Thymus (tissue), 11 donors: Measurements from ENCODE around the gene LTF. TPM values are rescaled to one million over a fixed set of nuclear protein-coding genes. Genes with fewer than 3 reads are reported as not detected.

Source experiments
- DNase-seq, 9 donors: peaks; one replicate each; pipeline ENCODE4 v3.0.0-alpha.2; 2013; ENCODE audit warnings: low spot score in 9 of 9, low read depth in 6 of 9, missing footprints in 1 of 9
- H3K27ac ChIP-seq, 2 donors: one replicate each; pipeline ENCODE4 v1.5.1; 2013; ENCODE audit warnings: control low read depth in 1 of 2, low read depth in 1 of 2, low read length in 1 of 2, mild to moderate bottlenecking in 1 of 2, moderate library complexity in 1 of 2
- H3K27me3 ChIP-seq, 2 donors: one replicate each; pipeline ENCODE4 v1.5.1; 2013; ENCODE audit warnings: low read length in 1 of 2; ENCODE audit not compliant: control insufficient read depth in 2 of 2, insufficient read depth in 1 of 2
- H3K36me3 ChIP-seq, 2 donors: one replicate each; pipeline ENCODE4 v1.5.1; 2013; ENCODE audit warnings: low read length in 1 of 2, mild to moderate bottlenecking in 1 of 2, moderate library complexity in 1 of 2; ENCODE audit not compliant: control insufficient read depth in 2 of 2, insufficient read depth in 2 of 2
- H3K4me1 ChIP-seq, 2 donors: one replicate each; pipeline ENCODE4 v1.5.1; 2013; ENCODE audit warnings: low read length in 2 of 2; ENCODE audit not compliant: control insufficient read depth in 2 of 2, insufficient read depth in 2 of 2
- H3K4me3 ChIP-seq, 2 donors: one replicate each; pipeline ENCODE4 v1.5.1; 2013; ENCODE audit warnings: low read length in 2 of 2, control low read depth in 1 of 2, mild to moderate bottlenecking in 1 of 2
- H3K9me3 ChIP-seq, 2 donors: one replicate each; pipeline ENCODE4 v1.5.1; 2013; ENCODE audit warnings: low read length in 1 of 2, mild to moderate bottlenecking in 1 of 2; ENCODE audit not compliant: control insufficient read depth in 2 of 2, insufficient read depth in 1 of 2
- WGBS: extraction: QIAGEN DNeasy Blood & Tissue Kit; methylation state at CpG from one replicate; pipeline ENCODE4 v1.1.7; 2013; 5-methylcytosine and 5-hydroxymethylcytosine counted together
- polyA plus RNA-seq: library from polyadenylated mRNA; stranded (reverse); fragments of 200-250 nt; gene quantifications from one replicate; pipeline ENCODE4 v1.2.3, GENCODE V29; 2013
- total RNA-seq: library from RNA; stranded (reverse); fragments of 120-200 nt; gene quantifications from one replicate; pipeline ENCODE4 v1.2.4, GENCODE V29; 2013
- donor health status: healthy.

LTF gene
- total and polyA plus RNA-seq, 2 donors, result 44.2 to 64.3 TPM

GRCh38 chr3:46454209-46454595 is 10.5 kb downstream of the LTF start:
- Histone ChIP-seq H3K36me3 (no peaks in the 10 kb centered on the region), H3K27ac (no peak overlapping the region), H3K4me1 (peaks cover 0 to 3% of the 10 kb centered on the region in 2 donors), H3K9me3 (no peaks in the 10 kb centered on the region), H3K4me3 (no peak overlapping the region), H3K27me3 (no peaks in the 10 kb centered on the region)
- DNase-seq, result no peak
- WGBS, result 32% methylated on average over 3 of the region's 3 CpGs

- no peak overlapping the region for H3K27ac ChIP-seq
- no peaks in the 10 kb centered on the region for H3K36me3 ChIP-seq
- 77% methylated on average over 7 of the region's 7 CpGs for WGBS
- H3K4me1 ChIP-seq, result peaks cover 0 to 3% of the 10 kb centered on the region in 2 donors
- no peaks in the 10 kb centered on the region for H3K9me3 ChIP-seq
- no peaks in the 10 kb centered on the region for H3K27me3 ChIP-seq
- peak in 1 of 9 donors; percentile 22 for DNase-seq
- no peak overlapping the region for H3K4me3 ChIP-seq
Observed at GRCh38 chr3:46453526-46454208, 11.0 kb downstream of the LTF start.

- no peak for DNase-seq
- Histone ChIP-seq H3K4me1 (peaks cover 0 to 3% of the 10 kb centered on the region in 2 donors), H3K4me3 (no peak overlapping the region), H3K27me3 (no peaks in the 10 kb centered on the region), H3K27ac (no peak overlapping the region), H3K9me3 (no peaks in the 10 kb centered on the region), H3K36me3 (no peaks in the 10 kb centered on the region)
- WGBS, result 86% methylated on average over 14 of the region's 14 CpGs
Observed at GRCh38 chr3:46449755-46450552, 14.8 kb downstream of the LTF start.

- H3K27me3 ChIP-seq, result no peaks in the 10 kb centered on the region
- peaks cover 0 to under 1% of the 10 kb centered on the region in 2 donors for H3K9me3 ChIP-seq
- no peaks in the 10 kb centered on the region for H3K36me3 ChIP-seq
- peaks cover 0 to under 1% of the 10 kb centered on the region in 2 donors for H3K4me1 ChIP-seq
- DNase-seq, result no peak
- WGBS, result 93% methylated on average over 17 of the region's 17 CpGs
- H3K27ac ChIP-seq, result no peak overlapping the region
- no peak overlapping the region for H3K4me3 ChIP-seq
Observed at GRCh38 chr3:46448721-46449120, 16.0 kb downstream of the LTF start.

- Histone ChIP-seq H3K27me3 (no peaks in the 10 kb centered on the region), H3K9me3 (peaks cover 0 to 4% of the 10 kb centered on the region in 2 donors), H3K36me3 (no peaks in the 10 kb centered on the region), H3K4me1 (peaks cover 0 to 12% of the 10 kb centered on the region in 2 donors), H3K4me3 (no peak overlapping the region), H3K27ac (no peak overlapping the region)
- WGBS, result 75% methylated on average over 5 of the region's 5 CpGs
- no peak for DNase-seq
Observed at GRCh38 chr3:46447228-46447985, 17.3 kb downstream of the LTF start.

- peaks cover 0 to 42% of the 10 kb centered on the region in 2 donors for H3K4me1 ChIP-seq
- 87% methylated on average over 16 of the region's 16 CpGs for WGBS
- H3K27ac ChIP-seq, result no peak overlapping the region
- no peak overlapping the region for H3K4me3 ChIP-seq
- DNase-seq, result peak in 4 of 9 donors; percentile 45 to 58 (median 53)
- no peaks in the 10 kb centered on the region for H3K27me3 ChIP-seq
- H3K36me3 ChIP-seq, result no peaks in the 10 kb centered on the region
- H3K9me3 ChIP-seq, result peaks cover 0 to 4% of the 10 kb centered on the region in 2 donors
Observed at GRCh38 chr3:46442576-46443530, 21.9 kb downstream of the LTF start.

DNA sequence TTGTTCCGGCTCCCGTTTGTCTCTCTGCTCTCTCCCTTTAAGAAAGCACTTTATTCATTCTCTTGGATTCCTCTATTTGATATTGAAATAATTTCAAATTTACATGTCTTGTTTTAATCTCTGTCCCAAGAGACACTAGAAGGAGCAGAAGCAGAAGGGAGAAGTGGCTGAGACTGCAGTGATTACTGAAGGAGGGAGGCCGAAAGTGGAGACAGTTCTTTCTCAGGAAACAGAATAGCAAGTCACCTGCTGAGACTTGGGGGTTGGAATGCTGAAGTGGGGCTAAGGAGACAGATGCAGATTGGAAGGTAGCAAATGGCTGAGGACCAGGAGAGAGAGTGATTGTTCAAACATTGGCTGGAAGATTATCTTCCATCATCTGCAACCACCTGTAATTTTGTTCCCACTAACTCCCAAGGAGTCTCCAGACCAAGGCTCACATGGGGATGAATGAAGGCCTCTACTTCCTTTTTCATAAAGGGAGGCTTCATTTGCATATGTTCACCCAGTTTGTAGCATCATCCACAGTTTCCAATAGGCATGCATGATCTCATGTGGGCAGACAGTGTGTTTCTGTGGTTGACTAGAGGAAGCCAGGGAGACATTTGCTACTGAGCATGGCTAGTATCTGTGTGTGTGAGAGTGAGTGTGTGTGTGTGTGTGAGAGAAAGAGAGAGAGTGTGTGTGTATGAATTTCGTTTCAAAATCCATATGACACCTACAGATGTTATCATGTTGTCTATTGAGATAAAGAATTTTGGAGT is 24.0 kb downstream of the LTF start:
- Histone ChIP-seq H3K4me3 (no peak overlapping the region), H3K27ac (peak overlapping the region in 1 of 2 donors; percentile 80), H3K27me3 (no peaks in the 10 kb centered on the region), H3K36me3 (no peaks in the 10 kb centered on the region), H3K9me3 (peaks cover 0 to 4% of the 10 kb centered on the region in 2 donors), H3K4me1 (peaks cover 0 to 42% of the 10 kb centered on the region in 2 donors)
- 69% methylated on average over 4 of the region's 4 CpGs for WGBS
- DNase-seq, result peak in 8 of 9 donors; percentile 34 to 87 (median 53)

DNA sequence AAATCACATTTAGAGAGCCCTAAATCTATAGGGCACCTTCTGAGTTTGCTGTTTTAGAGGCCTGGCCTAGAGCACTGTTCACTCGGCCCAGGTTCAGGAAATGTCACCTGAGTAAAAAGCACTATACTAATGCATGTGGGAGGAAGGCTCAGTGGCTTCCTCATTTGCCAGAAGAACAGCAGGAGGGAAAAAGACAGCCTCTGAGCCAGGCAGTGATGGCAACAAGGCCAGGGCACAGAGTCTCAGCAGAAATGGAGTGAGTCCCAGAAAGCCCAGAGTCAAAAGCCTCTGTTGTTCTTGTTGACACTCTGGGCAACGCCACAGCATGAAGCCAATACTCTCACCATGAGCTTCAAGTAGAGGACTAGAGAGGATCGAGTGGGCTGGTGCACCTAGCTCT is 25.9 kb downstream of the LTF start:
- Histone ChIP-seq H3K4me3 (no peak overlapping the region), H3K27ac (no peak overlapping the region), H3K9me3 (peaks cover 0 to 4% of the 10 kb centered on the region in 2 donors), H3K36me3 (no peaks in the 10 kb centered on the region), H3K4me1 (peaks cover 0 to 47% of the 10 kb centered on the region in 2 donors), H3K27me3 (no peaks in the 10 kb centered on the region)
- DNase-seq, result peak in 1 of 9 donors; percentile 48
- WGBS, result 72% methylated on average over 3 of the region's 3 CpGs
